Measurements from ENCODE around the gene RXYLT1.

- TF ChIP-seq EZH2phosphoT487 (IDR thresholded peaks at IDR 0.05; ENCODE audit: low read depth, severe bottlenecking, unreplicated experiment) (no peak), CTCF (IDR thresholded peaks at IDR 0.05; ENCODE audit: poor library complexity) (no peak)
Observed at GRCh38 chr12:63747553-63747952, 32.2 kb upstream of the RXYLT1 start.

All from hepatocyte (in vitro differentiated cells).